HCT116 (cell line): ENCODE measurements around the gene IRF2BP1. TPM values are rescaled to one million over a fixed set of nuclear protein-coding genes. Genes with fewer than 3 reads are reported as not detected.

Experiments used
- ATAC-seq: fragments of 200-7000 bp; cut with Tn5 transposase; 2 replicates; pipeline ENCODE4 v1.9.1; 2020; ENCODE audit warnings: mild to moderate bottlenecking, moderate library complexity
- BruUV-seq: library from RNA; stranded (reverse); fragments of 400-500 nt; replicated peaks from 2 replicates; lab custom pipeline; 2021; lab: Mats Ljungman, UMichigan
- CTCF ChIA-PET: fragments of 300-600 bp; sonication (Branson Sonifier 250); formaldehyde crosslinking; loops from one replicate; lab custom pipeline; 2021; ENCODE audit warnings: antibody characterized with exemption; lab: Charles Lee
- POLR2A ChIA-PET: fragments of 300-600, 350-600 bp; sonication (Branson Sonifier 250); formaldehyde crosslinking; loops from one replicate; lab custom pipeline; 2021; ENCODE audit warnings: antibody characterized with exemption; lab: Charles Lee
- RAD21 ChIA-PET, 2 experiments: fragments of 300-600 bp; sonication (Branson Sonifier 250); formaldehyde crosslinking; loops; one replicate each; lab custom pipeline; 2023; ENCODE audit warnings: low total read pairs in 2 of 2; ENCODE audit not compliant: uncharacterized antibody in 2 of 2, unreplicated experiment in 2 of 2, low non-redundant PET in 1 of 2; lab: Charles Lee
- DNase-seq: peaks from one replicate; pipeline ENCODE4 v3.0.0-alpha.2; 2010; ENCODE audit warnings: low read depth, low spot score
- H2AFZ ChIP-seq: fragments of 200-600 bp; shearing (Covaris generic), sonication (generic); 2 replicates; pipeline ENCODE4 v1.6.1; 2017; ENCODE audit warnings: low read depth, mixed run types, mixed read lengths, antibody characterized with exemption, low read length; ENCODE audit not compliant: poor library complexity, severe bottlenecking
- H3K27ac ChIP-seq: 2 replicates; pipeline ENCODE4 v1.5.1; 2012; ENCODE audit warnings: low read depth, low read length
- H3K27me3 ChIP-seq: fragments of 200-600 bp; sonication (generic); 2 replicates; pipeline ENCODE4 v1.6.1; 2016; ENCODE audit warnings: mixed run types, low read length, mixed read lengths; ENCODE audit not compliant: insufficient read depth
- H3K36me3 ChIP-seq, 2 experiments: fragments of 200-500 bp in 1 of 2; fragments of 200-600 bp in 1 of 2; sonication (Bioruptor generic) in 1 of 2; sonication (generic) in 1 of 2; 2 replicates each; pipeline versions ENCODE4 v1.5.1 to v1.6.1; 2014 to 2016; ENCODE audit warnings: low read length in 2 of 2, inconsistent platforms in 1 of 2, mixed read lengths in 1 of 2, mixed run types in 1 of 2; ENCODE audit not compliant: insufficient read depth in 2 of 2, control insufficient read depth in 1 of 2
- H3K4me1 ChIP-seq, 2 experiments: fragments of 200-600 bp in 1 of 2; sonication (generic) in 1 of 2; 2 replicates each; pipeline versions ENCODE4 v1.5.1 to v1.6.1; 2012 to 2017; ENCODE audit warnings: low read length in 2 of 2, inconsistent platforms in 1 of 2, mild to moderate bottlenecking in 1 of 2, mixed read lengths in 1 of 2, mixed run types in 1 of 2, moderate library complexity in 1 of 2; ENCODE audit not compliant: insufficient read depth in 2 of 2, control insufficient read depth in 1 of 2
- H3K4me2 ChIP-seq: fragments of 200-600 bp; sonication (generic); 2 replicates; pipeline ENCODE4 v1.6.1; 2017; ENCODE audit warnings: mixed run types, low read length, mixed read lengths
- H3K4me3 ChIP-seq, 2 experiments: fragments of 200-600 bp in 1 of 2; sonication (generic) in 1 of 2; replicated peaks in 1 of 2; 2 replicates each; pipeline ENCODE4 v1.5.1; 2011 to 2016; ENCODE audit warnings: low read length in 2 of 2, control low read depth in 1 of 2, low read depth in 1 of 2, mild to moderate bottlenecking in 1 of 2, mixed read lengths in 1 of 2, mixed run types in 1 of 2
- H3K79me2 ChIP-seq: fragments of 200-600 bp; sonication (generic); 2 replicates; pipeline ENCODE4 v1.6.1; 2017; ENCODE audit warnings: mild to moderate bottlenecking, mixed run types, low read length, moderate library complexity, mixed read lengths; ENCODE audit not compliant: insufficient read depth
- H3K9ac ChIP-seq: fragments of 200-600 bp; sonication (generic); 2 replicates; pipeline ENCODE4 v1.6.1; 2016; ENCODE audit warnings: low read length, mixed read lengths
- H3K9me2 ChIP-seq: fragments of 200-600 bp; sonication (generic), shearing (Covaris generic); 2 replicates; pipeline ENCODE4 v1.6.1; 2017; ENCODE audit warnings: mixed run types, mild to moderate bottlenecking, moderate library complexity; ENCODE audit not compliant: insufficient read depth
- H3K9me3 ChIP-seq, 2 experiments: fragments of 200-500 bp in 1 of 2; fragments of 200-600 bp in 1 of 2; sonication (Bioruptor generic) in 1 of 2; sonication (generic) in 1 of 2; 2 replicates each; pipeline ENCODE4 v1.6.1; 2014 to 2017; ENCODE audit warnings: low read length in 2 of 2, mixed read lengths in 2 of 2, inconsistent platforms in 1 of 2, low read depth in 1 of 2, mild to moderate bottlenecking in 1 of 2, mixed run types in 1 of 2, moderate library complexity in 1 of 2; ENCODE audit not compliant: control insufficient read depth in 1 of 2, insufficient read depth in 1 of 2
- H4K20me1 ChIP-seq: fragments of 200-600 bp; sonication (generic), shearing (Covaris generic); 2 replicates; pipeline ENCODE4 v1.6.1; 2017; ENCODE audit warnings: mixed run types, mild to moderate bottlenecking, moderate library complexity; ENCODE audit not compliant: insufficient read depth
- CBX3 ChIP-seq: IDR thresholded peaks from 2 replicates; pipeline ENCODE4 v1.6.1; 2012; ENCODE audit warnings: low read depth
- ELF1 ChIP-seq: IDR thresholded peaks from 2 replicates; pipeline ENCODE4 v1.6.1; 2012; ENCODE audit warnings: low read depth, borderline replicate concordance
- POLR2A ChIP-seq: IDR thresholded peaks from 2 replicates; pipeline ENCODE4 v1.7.0; 2011; ENCODE audit warnings: borderline replicate concordance; ENCODE audit not compliant: insufficient read depth, insufficient read length; ENCODE audit errors: extremely low read depth
- RAD21 ChIP-seq: IDR thresholded peaks from 2 replicates; pipeline ENCODE4 v1.6.1; 2012; ENCODE audit warnings: low read depth, mild to moderate bottlenecking
- intact Hi-C: fragments of 100-400 bp; cut with micrococcal nuclease; formaldehyde crosslinking; loops from 2 replicates; pipeline ENCODE4 v1.10.0; 2022
- total RNA-seq: library from RNA; stranded (reverse); gene quantifications from one replicate; pipeline ENCODE4 v1.2.1, GENCODE V29; 2021; ENCODE audit not compliant: unreplicated experiment
- TF ChIP-seq, protein P1 (sequence below): IDR thresholded peaks from 2 replicates; pipeline ENCODE4 v1.6.1; 2012; ENCODE audit warnings: low read depth
- TF ChIP-seq, protein P2 (sequence below): IDR thresholded peaks from 2 replicates; pipeline ENCODE4 v1.6.1; 2012
- TF ChIP-seq, protein P3 (sequence below), 3 experiments: fragments of 200-600 bp in 1 of 3; sonication (generic) in 1 of 3; IDR thresholded peaks in 2 of 3; conservative IDR thresholded peaks in 1 of 3; 2 replicates each; pipeline ENCODE4 v1.5.1; 2012 to 2017; ENCODE audit warnings: low read depth in 2 of 3, low read length in 2 of 3, antibody characterized with exemption in 1 of 3, borderline replicate concordance in 1 of 3, control low read depth in 1 of 3, mild to moderate bottlenecking in 1 of 3, mixed read lengths in 1 of 3, mixed run types in 1 of 3, moderate library complexity in 1 of 3; ENCODE audit not compliant: insufficient read depth in 1 of 3

Gene IRF2BP1
- total RNA-seq, 1 experiment from 2014 or later = 33.9 TPM

DNA sequence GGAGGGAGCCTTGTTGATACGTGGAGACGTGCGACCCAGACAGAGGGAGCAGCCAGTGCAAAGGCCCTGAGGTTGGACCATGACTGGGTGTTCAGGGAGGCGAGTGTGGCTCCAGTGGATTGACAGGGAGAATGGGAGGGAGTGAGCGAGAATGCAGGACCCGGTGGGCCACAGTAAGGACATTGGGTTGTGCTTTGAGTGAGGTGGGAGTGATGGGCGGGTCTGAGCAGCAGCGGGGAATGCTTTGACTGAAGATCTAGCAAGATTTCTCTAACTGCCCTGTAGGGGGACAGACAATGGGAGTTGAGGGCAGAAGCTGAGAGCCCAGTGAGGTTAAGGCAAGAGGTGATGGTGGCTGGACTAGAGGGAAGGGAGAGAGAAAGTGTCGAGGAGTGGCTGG is 36.3 kb upstream of the IRF2BP1 start:
- no peak overlapping the region for H3K4me2 ChIP-seq
- POLR2A ChIA-PET = no interaction called here

More for the DNA sequence above, 36.3 kb upstream of the IRF2BP1 start:
- Histone ChIP-seq H3K27ac (no peak overlapping the region), H3K9me3 (no peaks in the 10 kb centered on the region), H3K9ac (no peak overlapping the region), H4K20me1 (no peaks in the 10 kb centered on the region), H3K36me3 (no peaks in the 10 kb centered on the region), H3K27me3 (no peaks in the 10 kb centered on the region), H3K4me1 (peaks cover 12 to 19% of the 10 kb centered on the region in 2 experiments), H3K79me2 (no peaks in the 10 kb centered on the region), H2AFZ (no peak overlapping the region), H3K9me2 (no peaks in the 10 kb centered on the region), H3K4me3 (no peak overlapping the region)
- ATAC-seq = peak; percentile 86
- TF ChIP-seq ELF1 = no peak
- TF ChIP-seq, protein P1, sequence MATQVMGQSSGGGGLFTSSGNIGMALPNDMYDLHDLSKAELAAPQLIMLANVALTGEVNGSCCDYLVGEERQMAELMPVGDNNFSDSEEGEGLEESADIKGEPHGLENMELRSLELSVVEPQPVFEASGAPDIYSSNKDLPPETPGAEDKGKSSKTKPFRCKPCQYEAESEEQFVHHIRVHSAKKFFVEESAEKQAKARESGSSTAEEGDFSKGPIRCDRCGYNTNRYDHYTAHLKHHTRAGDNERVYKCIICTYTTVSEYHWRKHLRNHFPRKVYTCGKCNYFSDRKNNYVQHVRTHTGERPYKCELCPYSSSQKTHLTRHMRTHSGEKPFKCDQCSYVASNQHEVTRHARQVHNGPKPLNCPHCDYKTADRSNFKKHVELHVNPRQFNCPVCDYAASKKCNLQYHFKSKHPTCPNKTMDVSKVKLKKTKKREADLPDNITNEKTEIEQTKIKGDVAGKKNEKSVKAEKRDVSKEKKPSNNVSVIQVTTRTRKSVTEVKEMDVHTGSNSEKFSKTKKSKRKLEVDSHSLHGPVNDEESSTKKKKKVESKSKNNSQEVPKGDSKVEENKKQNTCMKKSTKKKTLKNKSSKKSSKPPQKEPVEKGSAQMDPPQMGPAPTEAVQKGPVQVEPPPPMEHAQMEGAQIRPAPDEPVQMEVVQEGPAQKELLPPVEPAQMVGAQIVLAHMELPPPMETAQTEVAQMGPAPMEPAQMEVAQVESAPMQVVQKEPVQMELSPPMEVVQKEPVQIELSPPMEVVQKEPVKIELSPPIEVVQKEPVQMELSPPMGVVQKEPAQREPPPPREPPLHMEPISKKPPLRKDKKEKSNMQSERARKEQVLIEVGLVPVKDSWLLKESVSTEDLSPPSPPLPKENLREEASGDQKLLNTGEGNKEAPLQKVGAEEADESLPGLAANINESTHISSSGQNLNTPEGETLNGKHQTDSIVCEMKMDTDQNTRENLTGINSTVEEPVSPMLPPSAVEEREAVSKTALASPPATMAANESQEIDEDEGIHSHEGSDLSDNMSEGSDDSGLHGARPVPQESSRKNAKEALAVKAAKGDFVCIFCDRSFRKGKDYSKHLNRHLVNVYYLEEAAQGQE = no peak
- TF ChIP-seq RAD21 = no peak
- TF ChIP-seq, protein P2, sequence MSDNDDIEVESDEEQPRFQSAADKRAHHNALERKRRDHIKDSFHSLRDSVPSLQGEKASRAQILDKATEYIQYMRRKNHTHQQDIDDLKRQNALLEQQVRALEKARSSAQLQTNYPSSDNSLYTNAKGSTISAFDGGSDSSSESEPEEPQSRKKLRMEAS = no peak
- no peak for TF ChIP-seq POLR2A
- no peak for TF ChIP-seq CBX3
- TF ChIP-seq, protein P3, sequence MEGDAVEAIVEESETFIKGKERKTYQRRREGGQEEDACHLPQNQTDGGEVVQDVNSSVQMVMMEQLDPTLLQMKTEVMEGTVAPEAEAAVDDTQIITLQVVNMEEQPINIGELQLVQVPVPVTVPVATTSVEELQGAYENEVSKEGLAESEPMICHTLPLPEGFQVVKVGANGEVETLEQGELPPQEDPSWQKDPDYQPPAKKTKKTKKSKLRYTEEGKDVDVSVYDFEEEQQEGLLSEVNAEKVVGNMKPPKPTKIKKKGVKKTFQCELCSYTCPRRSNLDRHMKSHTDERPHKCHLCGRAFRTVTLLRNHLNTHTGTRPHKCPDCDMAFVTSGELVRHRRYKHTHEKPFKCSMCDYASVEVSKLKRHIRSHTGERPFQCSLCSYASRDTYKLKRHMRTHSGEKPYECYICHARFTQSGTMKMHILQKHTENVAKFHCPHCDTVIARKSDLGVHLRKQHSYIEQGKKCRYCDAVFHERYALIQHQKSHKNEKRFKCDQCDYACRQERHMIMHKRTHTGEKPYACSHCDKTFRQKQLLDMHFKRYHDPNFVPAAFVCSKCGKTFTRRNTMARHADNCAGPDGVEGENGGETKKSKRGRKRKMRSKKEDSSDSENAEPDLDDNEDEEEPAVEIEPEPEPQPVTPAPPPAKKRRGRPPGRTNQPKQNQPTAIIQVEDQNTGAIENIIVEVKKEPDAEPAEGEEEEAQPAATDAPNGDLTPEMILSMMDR (IDR thresholded peaks at IDR 0.05 in 2 of 3, conservative IDR thresholded peaks at IDR 0.05 in 1 of 3; ENCODE audit: borderline replicate concordance in 1 of 3, insufficient read depth in 1 of 3, low read depth in 2 of 3, low read length in 2 of 3) = peak in 2 of 3 experiments; percentile 37 to 39; a peak in 4 of 6 replicates
- RAD21 ChIA-PET = no interaction called here
- CTCF ChIA-PET = no interaction called here
- peak; percentile 18 for DNase-seq
- BruUV-seq = no TSS peak
- intact Hi-C loops = no loop called here
